Measurements from ENCODE around the gene UBA3.

UBA3 gene

GRCh38 chr3:69097407-69098086 is 17.4 kb upstream of the UBA3 start:
- DNase-seq, result no peak

- no peak for DNase-seq
Observed at GRCh38 chr3:69096299-69096698, 16.1 kb upstream of the UBA3 start.

- DNase-seq, result no peak
Observed at GRCh38 chr3:69095636-69096035, 15.5 kb upstream of the UBA3 start.

- no peak for DNase-seq
Observed at GRCh38 chr3:69094467-69095205, 14.5 kb upstream of the UBA3 start.

GRCh38 chr3:69092030-69092516 is 11.9 kb upstream of the UBA3 start:
- DNase-seq, result no peak

- DNase-seq, result no peak
Observed at GRCh38 chr3:69091389-69092029, 11.3 kb upstream of the UBA3 start.

GRCh38 chr3:69090021-69090420 is 9.9 kb upstream of the UBA3 start:
- no peak for DNase-seq

- no peak for DNase-seq
Observed at GRCh38 chr3:69088063-69088462, 7.9 kb upstream of the UBA3 start.

GRCh38 chr3:69087030-69087791 is 7.0 kb upstream of the UBA3 start:
- no peak for DNase-seq

- DNase-seq, result no peak
Observed at GRCh38 chr3:69085833-69086722, 5.9 kb upstream of the UBA3 start.

- DNase-seq, result no peak
Observed at GRCh38 chr3:69085168-69085832, 5.1 kb upstream of the UBA3 start.

- DNase-seq, result no peak
Observed at GRCh38 chr3:69084326-69085167, 4.4 kb upstream of the UBA3 start, which contains the start of gene ARL6IP5. Gene ARL6IP5 (plus strand): TSS chr3:69084937. CDS start chr3:69085048, 111 bp downstream.

GRCh38 chr3:69082805-69083204 is 2.6 kb upstream of the UBA3 start:
- DNase-seq, result no peak

GRCh38 chr3:69082361-69082760 is 2.2 kb upstream of the UBA3 start:
- no peak for DNase-seq

GRCh38 chr3:69081583-69082262 is 1.6 kb upstream of the UBA3 start:
- no peak for DNase-seq

GRCh38 chr3:69079269-69080159 is 651 bp downstream of the UBA3 start:
- no peak for DNase-seq

- no peak for DNase-seq
Observed at GRCh38 chr3:69072928-69073327, 7.2 kb downstream of the UBA3 start.

GRCh38 chr3:69066121-69066520 is 14.0 kb downstream of the UBA3 start:
- no peak for DNase-seq
